ENCODE data around the gene GABRG3. TPM values are rescaled to one million over a fixed set of nuclear protein-coding genes. Genes with fewer than 3 reads are reported as not detected.
"Not testable (repeated sequence)": the region's sequence is repeated elsewhere in the genome, so short reads cannot be mapped to it uniquely, and the experiment has no call there.

Gene GABRG3
- total RNA-seq, 3 donors from 2014 or later: 0.15 to 0.33 TPM; not detected in 1

DNA sequence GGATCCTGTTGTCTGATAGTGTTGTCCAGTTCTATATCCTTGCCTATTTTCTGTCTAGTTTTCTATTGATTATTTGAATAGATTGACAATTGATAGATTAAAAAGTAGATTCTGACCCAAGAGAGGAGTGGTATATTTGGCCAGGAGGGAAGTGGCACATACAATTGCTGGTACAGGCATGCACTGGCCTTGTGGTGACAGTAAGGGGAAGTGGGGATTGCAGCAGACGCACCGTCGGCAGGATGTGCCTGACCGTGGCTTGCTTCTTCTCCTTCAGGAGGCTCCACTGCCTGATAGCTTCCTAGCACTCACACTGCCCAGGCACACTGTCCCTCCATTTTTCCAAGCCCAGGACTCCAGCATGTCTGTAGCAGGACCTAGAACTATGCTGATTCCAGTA, 10.5 kb downstream of the GABRG3 start:
- no peaks in the 10 kb centered on the region for H3K4me1 ChIP-seq
- no peak for DNase-seq (ENCODE audit: low spot score in 2 of 2)
- intact Hi-C loops (cut with DNase I; ENCODE audit: low total_unique reads): no loop called here
- no peak overlapping the region for H3K4me3 ChIP-seq
- TF ChIP-seq POLR2AphosphoS5 (IDR thresholded peaks at IDR 0.05) (no peak), POLR2A (IDR thresholded peaks at IDR 0.05) (no peak)
- TF ChIP-seq, protein P1, sequence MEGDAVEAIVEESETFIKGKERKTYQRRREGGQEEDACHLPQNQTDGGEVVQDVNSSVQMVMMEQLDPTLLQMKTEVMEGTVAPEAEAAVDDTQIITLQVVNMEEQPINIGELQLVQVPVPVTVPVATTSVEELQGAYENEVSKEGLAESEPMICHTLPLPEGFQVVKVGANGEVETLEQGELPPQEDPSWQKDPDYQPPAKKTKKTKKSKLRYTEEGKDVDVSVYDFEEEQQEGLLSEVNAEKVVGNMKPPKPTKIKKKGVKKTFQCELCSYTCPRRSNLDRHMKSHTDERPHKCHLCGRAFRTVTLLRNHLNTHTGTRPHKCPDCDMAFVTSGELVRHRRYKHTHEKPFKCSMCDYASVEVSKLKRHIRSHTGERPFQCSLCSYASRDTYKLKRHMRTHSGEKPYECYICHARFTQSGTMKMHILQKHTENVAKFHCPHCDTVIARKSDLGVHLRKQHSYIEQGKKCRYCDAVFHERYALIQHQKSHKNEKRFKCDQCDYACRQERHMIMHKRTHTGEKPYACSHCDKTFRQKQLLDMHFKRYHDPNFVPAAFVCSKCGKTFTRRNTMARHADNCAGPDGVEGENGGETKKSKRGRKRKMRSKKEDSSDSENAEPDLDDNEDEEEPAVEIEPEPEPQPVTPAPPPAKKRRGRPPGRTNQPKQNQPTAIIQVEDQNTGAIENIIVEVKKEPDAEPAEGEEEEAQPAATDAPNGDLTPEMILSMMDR (IDR thresholded peaks at IDR 0.05): no peak
- no peaks in the 10 kb centered on the region for H3K36me3 ChIP-seq
- H3K27me3 ChIP-seq: no peaks in the 10 kb centered on the region
- H3K9me3 ChIP-seq: no peaks in the 10 kb centered on the region
- no peak overlapping the region for H3K27ac ChIP-seq

DNA sequence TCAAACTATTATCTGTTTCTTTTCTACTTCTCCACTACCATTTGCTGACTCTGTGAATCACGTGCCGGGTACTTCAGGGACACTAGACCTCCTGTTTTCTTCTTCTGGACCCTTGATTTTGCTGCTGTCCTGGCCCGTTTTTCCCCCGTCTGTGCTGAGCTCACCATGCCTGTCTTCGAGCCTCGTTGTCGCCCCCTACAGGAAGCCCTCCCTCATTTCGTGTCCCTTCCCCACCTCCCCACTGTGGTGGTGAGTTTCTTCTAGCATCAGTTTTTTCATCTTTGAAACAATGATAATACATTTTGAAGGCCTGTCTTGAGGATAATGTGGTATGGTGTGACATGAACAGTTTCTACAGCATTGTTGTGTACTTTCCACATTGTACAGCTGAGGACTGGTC, 12.8 kb downstream of the GABRG3 start:
- intact Hi-C loops (cut with DNase I; ENCODE audit: low total_unique reads): no loop called here
- TF ChIP-seq POLR2AphosphoS5 (IDR thresholded peaks at IDR 0.05) (no peak), POLR2A (IDR thresholded peaks at IDR 0.05) (no peak)
- TF ChIP-seq, protein P1 (IDR thresholded peaks at IDR 0.05): no peak
- Histone ChIP-seq H3K36me3 (no peaks in the 10 kb centered on the region), H3K4me1 (no peaks in the 10 kb centered on the region), H3K9me3 (peaks cover 0 to 6% of the 10 kb centered on the region in 2 donors), H3K4me3 (no peak overlapping the region), H3K27me3 (no peaks in the 10 kb centered on the region), H3K27ac (no peak overlapping the region)
- no peak for DNase-seq (ENCODE audit: low spot score in 2 of 2)

DNA sequence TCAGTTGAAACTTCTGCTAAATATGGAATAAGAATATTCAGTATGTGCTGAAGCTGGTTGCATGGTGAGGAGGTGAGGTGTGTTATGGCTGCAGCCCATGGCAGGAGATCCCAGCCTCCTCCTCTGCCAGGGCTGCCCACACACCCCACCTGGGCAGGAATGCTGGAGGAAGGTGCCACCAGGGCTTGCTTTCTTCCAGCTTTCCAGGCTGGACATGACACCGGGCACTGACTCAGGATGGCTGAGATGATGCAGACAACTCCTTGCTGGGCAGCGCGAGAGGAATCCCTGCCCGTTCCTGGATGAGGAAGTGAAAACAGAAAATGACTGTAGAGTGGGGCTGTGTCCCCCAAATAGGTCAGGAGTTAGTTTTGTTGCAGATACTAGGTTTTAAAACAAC, 14.1 kb downstream of the GABRG3 start:
- DNase-seq (ENCODE audit: low spot score in 2 of 2): no peak
- H3K27me3 ChIP-seq: no peaks in the 10 kb centered on the region
- H3K4me1 ChIP-seq: no peaks in the 10 kb centered on the region
- TF ChIP-seq, protein P1 (IDR thresholded peaks at IDR 0.05): no peak
- TF ChIP-seq POLR2AphosphoS5 (IDR thresholded peaks at IDR 0.05): no peak
- TF ChIP-seq POLR2A (IDR thresholded peaks at IDR 0.05): no peak
- intact Hi-C loops (cut with DNase I; ENCODE audit: low total_unique reads): no loop called here
- H3K27ac ChIP-seq: no peak overlapping the region
- H3K9me3 ChIP-seq: peaks cover 0 to 6% of the 10 kb centered on the region in 2 donors
- no peaks in the 10 kb centered on the region for H3K36me3 ChIP-seq
- H3K4me3 ChIP-seq: no peak overlapping the region

DNA sequence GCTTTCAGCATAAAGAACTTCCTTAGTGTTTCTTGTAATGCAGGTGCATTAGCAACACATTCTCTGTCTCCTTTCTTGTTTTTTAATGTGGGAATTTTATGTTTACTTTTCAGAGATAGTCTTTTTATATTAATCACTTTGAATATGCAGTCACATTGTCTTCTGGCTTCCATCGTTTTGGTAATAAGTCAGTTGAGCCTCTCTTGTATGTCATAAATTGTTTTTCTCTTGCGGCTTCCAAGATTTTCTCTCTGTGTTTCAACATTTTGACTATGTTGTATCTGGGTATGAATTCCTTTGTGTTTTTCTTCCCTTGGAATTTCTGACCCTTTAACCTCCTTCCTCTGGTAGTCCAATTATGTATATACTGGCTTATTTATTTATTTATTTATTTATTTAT, 25.3 kb downstream of the GABRG3 start:
- intact Hi-C loops (cut with DNase I; ENCODE audit: low total_unique reads): no loop called here
- DNase-seq (ENCODE audit: low spot score in 2 of 2): no peak
- no peak overlapping the region for H3K4me3 ChIP-seq
- no peaks in the 10 kb centered on the region for H3K27me3 ChIP-seq
- H3K9me3 ChIP-seq: peaks cover 6 to 32% of the 10 kb centered on the region in 2 donors
- no peaks in the 10 kb centered on the region for H3K4me1 ChIP-seq
- TF ChIP-seq, protein P1 (IDR thresholded peaks at IDR 0.05): no peak
- TF ChIP-seq POLR2A (IDR thresholded peaks at IDR 0.05) (no peak), POLR2AphosphoS5 (IDR thresholded peaks at IDR 0.05) (no peak)
- no peak overlapping the region for H3K27ac ChIP-seq
- H3K36me3 ChIP-seq: no peaks in the 10 kb centered on the region

DNA sequence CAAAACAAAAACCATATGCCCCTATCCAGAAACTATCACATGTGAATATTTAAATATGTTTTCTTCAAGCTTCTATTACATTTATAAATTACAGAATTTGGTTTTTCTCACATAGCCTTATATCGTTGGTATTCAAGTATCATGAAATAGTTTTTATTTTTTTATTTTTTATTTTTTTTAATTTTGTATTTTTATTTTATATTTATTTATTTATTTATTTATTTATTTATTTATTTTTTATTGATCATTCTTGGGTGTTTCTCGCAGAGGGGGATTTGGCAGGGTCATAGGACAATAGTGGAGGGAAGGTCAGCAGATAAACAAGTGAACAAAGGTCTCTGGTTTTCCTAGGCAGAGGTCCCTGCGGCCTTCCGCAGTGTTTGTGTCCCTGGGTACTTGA, 32.0 kb downstream of the GABRG3 start:
- H3K36me3 ChIP-seq; H3K27me3 ChIP-seq; DNase-seq (ENCODE audit: low spot score in 2 of 2); H3K4me1 ChIP-seq; H3K27ac ChIP-seq; H3K9me3 ChIP-seq; H3K4me3 ChIP-seq; intact Hi-C loops (cut with DNase I; ENCODE audit: low total_unique reads): not testable (repeated sequence)

DNA sequence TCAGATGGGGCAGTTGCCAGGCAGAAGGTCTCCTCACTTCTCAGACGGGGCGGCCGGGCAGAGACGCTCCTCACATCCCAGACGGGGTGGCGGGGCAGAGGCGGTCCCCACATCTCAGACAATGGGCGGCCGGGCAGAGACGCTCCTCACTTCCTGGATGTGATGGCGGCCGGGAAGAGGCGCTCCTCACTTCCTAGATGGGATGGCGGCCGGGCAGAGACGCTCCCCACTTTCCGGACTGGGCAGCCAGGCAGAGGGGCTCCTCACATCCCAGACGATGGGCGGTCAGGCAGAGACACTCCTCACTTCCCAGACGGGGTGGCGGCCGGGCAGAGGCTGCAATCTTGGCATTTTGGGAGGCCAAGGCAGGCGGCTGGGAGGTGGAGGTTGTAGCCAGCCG, 33.2 kb downstream of the GABRG3 start:
- H3K27me3 ChIP-seq; H3K4me3 ChIP-seq; H3K36me3 ChIP-seq; DNase-seq (ENCODE audit: low spot score in 2 of 2); H3K4me1 ChIP-seq; H3K9me3 ChIP-seq; H3K27ac ChIP-seq; intact Hi-C loops (cut with DNase I; ENCODE audit: low total_unique reads): not testable (repeated sequence)

Measured in breast epithelium (tissue), 4 donors.